Vagina (tissue), 2 donors: ENCODE data around the gene FCGBP. TPM values are rescaled to one million over a fixed set of nuclear protein-coding genes. Genes with fewer than 3 reads are reported as not detected.

Source experiments
- DNase-seq, 2 donors: peaks; one replicate each; pipeline ENCODE4 v3.0.0-alpha.2; 2017; ENCODE audit errors: extremely low spot score in 2 of 2
- H3K27ac ChIP-seq: fragments of 200-600 bp; sonication (generic); one replicate; pipeline ENCODE4 v1.5.1; 2019
- H3K27me3 ChIP-seq: fragments of 200-600 bp; sonication (generic); one replicate; pipeline ENCODE4 v1.5.1; 2019
- H3K36me3 ChIP-seq, 2 donors: fragments of 200-600 bp; sonication (generic); one replicate each; pipeline ENCODE4 v1.5.1; 2017 to 2019
- H3K4me1 ChIP-seq: fragments of 200-600 bp; sonication (generic); one replicate; pipeline ENCODE4 v1.5.1; 2019
- H3K4me3 ChIP-seq, 2 donors: fragments of 200-600 bp; sonication (generic); 1 replicate in 1 of 2; 2 replicates in 1 of 2; pipeline ENCODE4 v1.5.1; 2016 to 2019
- H3K9me3 ChIP-seq: fragments of 200-600 bp; sonication (generic); one replicate; pipeline ENCODE4 v1.5.1; 2019
- POLR2A ChIP-seq, 2 donors: fragments of 450-650 bp; IDR thresholded peaks; one replicate each; pipeline ENCODE4 v1.6.1; 2017; ENCODE audit warnings: antibody characterized with exemption in 2 of 2, mild to moderate bottlenecking in 2 of 2, moderate library complexity in 2 of 2
- POLR2AphosphoS5 ChIP-seq, 2 donors: sonication (generic); formaldehyde crosslinking; IDR thresholded peaks; one replicate each; pipeline ENCODE4 v1.9.0; 2017; ENCODE audit warnings: antibody characterized with exemption in 2 of 2, mild to moderate bottlenecking in 2 of 2, low read depth in 1 of 2; ENCODE audit not compliant: insufficient read depth in 1 of 2
- intact Hi-C: fragments of 100-400 bp; cut with DNase I; formaldehyde crosslinking; loops from one replicate; pipeline ENCODE4 v1.15.1; 2023
- total RNA-seq: library from RNA; depleted of rRNA; stranded (reverse); fragments of >200 nt; gene quantifications from one replicate; pipeline ENCODE4 v1.2.3, GENCODE V29; 2016
- TF ChIP-seq, protein P1 (sequence below), 3 experiments: fragments of 450-650 bp in 2 of 3; fragments of 200-600 bp in 1 of 3; sonication (generic) in 1 of 3; IDR thresholded peaks; one replicate each; pipeline ENCODE4 v1.5.1; 2017 to 2019; ENCODE audit warnings: antibody characterized with exemption in 3 of 3, mild to moderate bottlenecking in 2 of 3, moderate library complexity in 2 of 3

The FCGBP gene
- total RNA-seq, 1 donor from 2014 or later: 31.7 TPM

DNA sequence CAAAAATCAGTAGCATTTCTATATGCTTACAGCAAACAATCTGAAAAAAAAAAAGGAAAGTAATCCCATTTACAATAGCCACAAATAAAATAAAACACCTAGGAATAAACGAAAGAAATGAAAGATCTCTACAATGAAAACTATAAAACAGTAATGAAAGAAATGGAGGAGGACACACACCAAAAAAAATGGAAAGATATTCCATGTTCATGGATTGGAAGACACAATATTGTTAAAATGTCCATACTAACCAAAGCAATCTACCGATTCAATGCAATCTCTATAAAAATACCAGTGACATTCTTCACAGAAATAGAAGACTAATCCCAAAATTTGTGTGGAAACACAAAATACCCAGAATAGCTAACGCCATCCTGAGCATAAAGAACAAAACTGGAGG, 4.7 kb downstream of the FCGBP start:
- intact Hi-C loops: loop anchor here (5.0 kb wide), 1 partner anchor 1783 kb away; no protein-coding TSS in a partner anchor
- no peaks in the 10 kb centered on the region for H3K36me3 ChIP-seq
- TF ChIP-seq POLR2AphosphoS5 (IDR thresholded peaks at IDR 0.05; ENCODE audit: insufficient read depth in 1 of 2, low read depth in 1 of 2) (no peak), POLR2A (IDR thresholded peaks at IDR 0.05) (no peak)
- TF ChIP-seq, protein P1, sequence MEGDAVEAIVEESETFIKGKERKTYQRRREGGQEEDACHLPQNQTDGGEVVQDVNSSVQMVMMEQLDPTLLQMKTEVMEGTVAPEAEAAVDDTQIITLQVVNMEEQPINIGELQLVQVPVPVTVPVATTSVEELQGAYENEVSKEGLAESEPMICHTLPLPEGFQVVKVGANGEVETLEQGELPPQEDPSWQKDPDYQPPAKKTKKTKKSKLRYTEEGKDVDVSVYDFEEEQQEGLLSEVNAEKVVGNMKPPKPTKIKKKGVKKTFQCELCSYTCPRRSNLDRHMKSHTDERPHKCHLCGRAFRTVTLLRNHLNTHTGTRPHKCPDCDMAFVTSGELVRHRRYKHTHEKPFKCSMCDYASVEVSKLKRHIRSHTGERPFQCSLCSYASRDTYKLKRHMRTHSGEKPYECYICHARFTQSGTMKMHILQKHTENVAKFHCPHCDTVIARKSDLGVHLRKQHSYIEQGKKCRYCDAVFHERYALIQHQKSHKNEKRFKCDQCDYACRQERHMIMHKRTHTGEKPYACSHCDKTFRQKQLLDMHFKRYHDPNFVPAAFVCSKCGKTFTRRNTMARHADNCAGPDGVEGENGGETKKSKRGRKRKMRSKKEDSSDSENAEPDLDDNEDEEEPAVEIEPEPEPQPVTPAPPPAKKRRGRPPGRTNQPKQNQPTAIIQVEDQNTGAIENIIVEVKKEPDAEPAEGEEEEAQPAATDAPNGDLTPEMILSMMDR (IDR thresholded peaks at IDR 0.05): no peak
- H3K9me3 ChIP-seq: no peaks in the 10 kb centered on the region
- H3K27ac ChIP-seq: no peak overlapping the region
- H3K27me3 ChIP-seq: no peaks in the 10 kb centered on the region
- no peak for DNase-seq
- no peak overlapping the region for H3K4me3 ChIP-seq
- H3K4me1 ChIP-seq: no peaks in the 10 kb centered on the region

GRCh38 chr19:39928357-39928725, 6.1 kb downstream of the FCGBP start:
- H3K9me3 ChIP-seq: no peaks in the 10 kb centered on the region
- intact Hi-C loops: no loop called here
- no peak for TF ChIP-seq POLR2AphosphoS5 (IDR thresholded peaks at IDR 0.05; ENCODE audit: insufficient read depth in 1 of 2, low read depth in 1 of 2)
- no peak for TF ChIP-seq POLR2A (IDR thresholded peaks at IDR 0.05)
- TF ChIP-seq, protein P1 (IDR thresholded peaks at IDR 0.05): no peak
- H3K4me1 ChIP-seq: no peaks in the 10 kb centered on the region
- H3K27ac ChIP-seq: no peak overlapping the region
- H3K27me3 ChIP-seq: no peaks in the 10 kb centered on the region
- H3K4me3 ChIP-seq: no peak overlapping the region
- DNase-seq: no peak
- no peaks in the 10 kb centered on the region for H3K36me3 ChIP-seq

- H3K4me1 ChIP-seq: no peaks in the 10 kb centered on the region
- DNase-seq: no peak
- H3K27me3 ChIP-seq: no peaks in the 10 kb centered on the region
- no peaks in the 10 kb centered on the region for H3K36me3 ChIP-seq
- H3K27ac ChIP-seq: no peak overlapping the region
- TF ChIP-seq POLR2AphosphoS5 (IDR thresholded peaks at IDR 0.05; ENCODE audit: insufficient read depth in 1 of 2, low read depth in 1 of 2) (no peak), POLR2A (IDR thresholded peaks at IDR 0.05) (no peak)
- TF ChIP-seq, protein P1 (IDR thresholded peaks at IDR 0.05): no peak
- intact Hi-C loops: no loop called here
- H3K9me3 ChIP-seq: no peaks in the 10 kb centered on the region
- H3K4me3 ChIP-seq: no peak overlapping the region
Measured at GRCh38 chr19:39927524-39928356, 6.7 kb downstream of the FCGBP start.

DNA sequence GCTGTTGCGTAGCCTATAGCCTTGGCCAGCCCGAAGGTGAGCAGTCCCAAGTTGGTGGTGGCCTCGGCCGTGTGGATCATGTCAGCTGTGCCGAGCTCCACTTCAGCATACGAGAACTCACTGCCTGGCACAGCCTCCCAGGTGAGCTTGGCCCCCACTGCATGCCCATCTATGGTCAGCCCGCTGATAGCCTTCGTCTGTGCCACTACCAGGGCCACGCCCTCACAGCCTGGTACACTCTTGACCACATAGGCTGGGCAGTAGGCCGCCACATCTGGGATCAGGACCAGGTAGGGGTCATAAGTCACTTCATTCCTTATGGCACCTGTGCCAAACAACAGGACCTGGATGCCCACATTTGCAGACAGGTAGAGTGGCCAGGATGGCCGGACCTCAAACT, 7.4 kb downstream of the FCGBP start:
- H3K27me3 ChIP-seq: no peaks in the 10 kb centered on the region
- H3K9me3 ChIP-seq: no peaks in the 10 kb centered on the region
- DNase-seq: no peak
- no peak overlapping the region for H3K4me3 ChIP-seq
- no peak overlapping the region for H3K27ac ChIP-seq
- TF ChIP-seq POLR2A (IDR thresholded peaks at IDR 0.05) (no peak), POLR2AphosphoS5 (IDR thresholded peaks at IDR 0.05; ENCODE audit: insufficient read depth in 1 of 2, low read depth in 1 of 2) (no peak)
- TF ChIP-seq, protein P1 (IDR thresholded peaks at IDR 0.05): no peak
- H3K36me3 ChIP-seq: no peaks in the 10 kb centered on the region
- no peaks in the 10 kb centered on the region for H3K4me1 ChIP-seq
- intact Hi-C loops: no loop called here

- no peaks in the 10 kb centered on the region for H3K36me3 ChIP-seq
- H3K4me1 ChIP-seq: no peaks in the 10 kb centered on the region
- H3K27me3 ChIP-seq: no peaks in the 10 kb centered on the region
- TF ChIP-seq POLR2AphosphoS5 (IDR thresholded peaks at IDR 0.05; ENCODE audit: insufficient read depth in 1 of 2, low read depth in 1 of 2) (no peak), POLR2A (IDR thresholded peaks at IDR 0.05) (no peak)
- TF ChIP-seq, protein P1 (IDR thresholded peaks at IDR 0.05): no peak
- DNase-seq: no peak
- H3K9me3 ChIP-seq: no peaks in the 10 kb centered on the region
- H3K4me3 ChIP-seq: no peak overlapping the region
- H3K27ac ChIP-seq: no peak overlapping the region
- intact Hi-C loops: no loop called here
Measured at GRCh38 chr19:39926170-39926760, 8.2 kb downstream of the FCGBP start.
